Breast epithelium (tissue), 4 donors: Measurements from ENCODE around the gene RUVBL2. TPM values are rescaled to one million over a fixed set of nuclear protein-coding genes. Genes with fewer than 3 reads are reported as not detected.

ENCODE experiments used
- DNase-seq, 2 donors: peaks; one replicate each; pipeline ENCODE4 v3.0.0-alpha.2; 2019; ENCODE audit warnings: low spot score in 2 of 2
- H3K27ac ChIP-seq, 2 donors: fragments of 200-600 bp; sonication (generic) in 1 of 2; one replicate each; pipeline ENCODE4 v1.5.1; 2016 to 2019; ENCODE audit warnings: mild to moderate bottlenecking in 1 of 2
- H3K27me3 ChIP-seq, 2 donors: fragments of 200-600 bp; sonication (generic) in 1 of 2; one replicate each; pipeline versions ENCODE4 v1.5.1 to v1.6.0; 2017 to 2019; ENCODE audit warnings: control low read depth in 1 of 2, mild to moderate bottlenecking in 1 of 2
- H3K36me3 ChIP-seq: fragments of 200-600 bp; one replicate; pipeline ENCODE4 v1.5.1; 2019
- H3K4me1 ChIP-seq, 2 donors: fragments of 200-600 bp; sonication (generic); one replicate each; pipeline ENCODE4 v1.5.1; 2016 to 2019; ENCODE audit warnings: control low read depth in 1 of 2
- H3K4me3 ChIP-seq, 3 donors: fragments of 200-600 bp; sonication (generic); 1 replicate in 2 of 3; 2 replicates in 1 of 3; pipeline ENCODE4 v1.5.1; 2016 to 2019; ENCODE audit warnings: mild to moderate bottlenecking in 3 of 3, moderate library complexity in 2 of 3
- H3K9me3 ChIP-seq, 2 donors: fragments of 200-600 bp; sonication (generic) in 1 of 2; one replicate each; pipeline ENCODE4 v1.5.1; 2016 to 2019; ENCODE audit warnings: control low read depth in 1 of 2
- CTCF ChIP-seq, 3 donors: fragments of 450-650 bp; IDR thresholded peaks; one replicate each; pipeline ENCODE4 v1.5.1; 2016 to 2017; ENCODE audit warnings: antibody characterized with exemption in 3 of 3, mild to moderate bottlenecking in 3 of 3, moderate library complexity in 3 of 3
- POLR2A ChIP-seq: fragments of 450-650 bp; IDR thresholded peaks from one replicate; pipeline ENCODE4 v1.6.1; 2016; ENCODE audit warnings: antibody characterized with exemption, mild to moderate bottlenecking, moderate library complexity
- POLR2AphosphoS5 ChIP-seq, 3 donors: sonication (generic); formaldehyde crosslinking; IDR thresholded peaks; one replicate each; pipeline ENCODE4 v1.6.1; 2017; ENCODE audit warnings: antibody characterized with exemption in 3 of 3
- intact Hi-C: fragments of 100-400 bp; cut with DNase I; formaldehyde crosslinking; loops from one replicate; pipeline ENCODE4 v1.15.1; 2023; ENCODE audit warnings: low total_unique reads
- total RNA-seq, 3 donors: library from RNA; depleted of rRNA; stranded (reverse); fragments of >200 nt; gene quantifications; one replicate each; pipeline ENCODE4 v1.1.0, GENCODE V29; 2016

Gene RUVBL2
- total RNA-seq, 3 donors from 2014 or later: 74.1 to 104 (median 84.0) TPM

DNA sequence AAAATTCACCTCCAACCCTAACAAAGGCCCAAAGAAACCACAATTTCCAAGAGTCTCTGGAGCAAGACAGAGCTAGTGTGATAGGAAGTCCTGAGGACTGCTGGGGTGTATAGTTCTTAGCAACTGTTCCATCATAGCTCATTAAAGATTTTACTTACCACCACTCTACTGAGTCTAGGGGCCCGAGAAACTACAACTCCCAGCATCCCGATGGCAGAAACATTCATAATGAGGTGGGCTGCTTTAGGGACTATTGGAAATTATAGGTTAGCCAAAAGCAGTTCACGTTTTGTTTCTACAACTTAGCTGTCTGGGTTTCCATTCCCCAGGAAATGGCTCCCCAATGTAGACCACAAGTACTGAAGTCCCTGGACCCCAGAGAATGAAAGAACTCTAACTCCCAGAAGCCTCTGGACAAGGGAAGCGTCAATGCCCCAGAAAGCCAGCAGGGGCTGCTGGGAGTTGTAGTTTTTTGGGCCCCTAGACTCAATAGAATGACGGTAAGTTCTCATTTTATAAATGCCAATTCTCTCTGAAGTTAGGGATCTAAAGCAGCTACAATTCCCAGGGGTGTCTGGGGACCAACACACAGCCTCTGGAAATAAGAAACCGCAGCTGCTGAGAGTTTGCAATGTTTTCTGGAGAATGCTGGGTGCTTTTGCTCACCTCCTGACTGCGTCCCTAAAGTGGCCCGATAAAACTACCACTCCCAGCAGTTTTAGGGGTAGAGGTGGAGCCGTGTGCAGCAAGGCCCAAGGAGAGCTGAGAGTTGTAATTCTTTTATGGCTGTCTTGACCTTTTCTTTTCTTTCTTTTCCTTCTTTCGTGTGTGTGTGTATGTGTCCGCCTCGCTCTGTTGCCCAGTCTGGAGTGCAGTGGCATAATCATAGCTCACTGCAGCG is 17.5 kb upstream of the RUVBL2 start:
- Histone ChIP-seq H3K4me1 (no peaks in the 10 kb centered on the region), H3K27ac (no peak overlapping the region), H3K4me3 (no peak overlapping the region), H3K9me3 (no peaks in the 10 kb centered on the region), H3K27me3 (no peaks in the 10 kb centered on the region), H3K36me3 (no peaks in the 10 kb centered on the region)
- intact Hi-C loops: no loop called here
- no peak for TF ChIP-seq POLR2A
- no peak for TF ChIP-seq POLR2AphosphoS5 (IDR thresholded peaks at IDR 0.05)
- no peak for TF ChIP-seq CTCF (IDR thresholded peaks at IDR 0.05)
- no peak for DNase-seq

DNA sequence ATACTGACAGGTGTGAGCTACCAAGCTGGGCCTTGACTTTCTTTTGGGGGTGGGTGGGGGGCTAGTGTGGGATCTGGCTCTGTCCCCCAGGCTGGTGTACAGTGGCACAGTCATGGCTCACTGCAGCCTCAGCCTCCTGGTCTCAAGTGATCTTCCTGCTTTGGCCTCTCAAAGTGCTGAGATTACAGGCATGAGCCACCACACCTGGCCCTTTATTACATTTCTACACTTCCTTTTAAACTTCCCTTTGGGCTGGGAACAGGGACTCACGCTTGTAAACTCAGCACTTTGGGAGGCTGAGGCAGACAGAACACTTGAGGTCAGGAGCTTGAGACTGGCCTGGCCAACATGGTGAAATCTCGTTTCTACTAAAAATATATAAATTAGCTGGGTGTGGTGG is 16.6 kb upstream of the RUVBL2 start:
- H3K27me3 ChIP-seq: no peaks in the 10 kb centered on the region
- no peak for DNase-seq
- TF ChIP-seq POLR2AphosphoS5 (IDR thresholded peaks at IDR 0.05): no peak
- TF ChIP-seq CTCF (IDR thresholded peaks at IDR 0.05): no peak
- no peak for TF ChIP-seq POLR2A
- no peaks in the 10 kb centered on the region for H3K4me1 ChIP-seq
- H3K4me3 ChIP-seq: no peak overlapping the region
- intact Hi-C loops: no loop called here
- H3K27ac ChIP-seq: no peak overlapping the region
- H3K9me3 ChIP-seq: no peaks in the 10 kb centered on the region
- no peaks in the 10 kb centered on the region for H3K36me3 ChIP-seq

- DNase-seq: no peak
- intact Hi-C loops: no loop called here
- H3K36me3 ChIP-seq: no peaks in the 10 kb centered on the region
- no peak overlapping the region for H3K4me3 ChIP-seq
- no peak overlapping the region for H3K27ac ChIP-seq
- TF ChIP-seq POLR2AphosphoS5 (IDR thresholded peaks at IDR 0.05) (no peak), POLR2A (no peak), CTCF (IDR thresholded peaks at IDR 0.05) (no peak)
- H3K9me3 ChIP-seq: no peaks in the 10 kb centered on the region
- no peaks in the 10 kb centered on the region for H3K27me3 ChIP-seq
- no peaks in the 10 kb centered on the region for H3K4me1 ChIP-seq
Observed at GRCh38 chr19:48982280-48982679, 11.4 kb upstream of the RUVBL2 start.

DNA sequence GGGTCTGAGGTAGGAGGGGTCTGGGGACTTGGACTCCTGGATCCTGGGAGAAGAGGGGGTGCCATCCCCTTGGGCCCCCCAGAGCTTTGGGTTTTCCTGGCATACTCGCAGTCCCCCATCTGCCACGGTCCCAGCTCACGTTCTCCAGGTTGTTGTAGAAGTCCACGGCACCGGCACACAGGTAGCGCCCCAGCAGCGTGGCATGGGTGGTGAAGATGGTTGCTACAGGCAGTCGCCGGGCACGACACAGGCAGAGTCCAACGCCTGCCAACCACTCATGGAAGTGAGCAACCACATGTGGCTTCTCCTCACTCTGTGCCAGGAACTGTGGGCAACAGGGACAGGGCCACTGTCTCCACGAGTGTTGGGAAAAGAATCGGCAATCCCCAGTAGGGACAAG is 8.0 kb upstream of the RUVBL2 start:
- no peak for TF ChIP-seq POLR2AphosphoS5 (IDR thresholded peaks at IDR 0.05)
- no peak for TF ChIP-seq POLR2A

DNA sequence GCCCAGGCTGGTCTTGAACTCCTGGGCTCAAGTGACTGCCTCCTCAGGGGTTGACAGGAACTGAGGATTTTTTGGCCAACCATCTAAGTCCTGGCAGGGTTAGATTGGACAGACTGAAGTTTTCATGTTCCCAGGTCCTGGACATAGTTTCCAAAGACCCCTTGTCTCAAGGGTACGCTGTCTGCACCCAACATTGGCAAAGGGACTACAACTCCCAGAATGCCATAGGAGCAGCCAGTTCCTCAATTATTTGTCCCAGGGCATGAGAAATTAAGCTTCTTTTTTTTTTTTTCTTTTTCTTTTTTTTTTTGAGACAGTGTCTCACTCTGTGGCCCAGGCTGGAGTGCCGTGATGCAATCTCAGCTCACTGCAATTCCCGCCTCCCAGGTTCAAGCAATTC is 7.5 kb upstream of the RUVBL2 start:
- intact Hi-C loops: no loop called here
- DNase-seq: no peak
- Histone ChIP-seq H3K27ac (no peak overlapping the region), H3K4me1 (peaks cover 3 to 8% of the 10 kb centered on the region in 2 donors), H3K4me3 (no peak overlapping the region), H3K9me3 (no peaks in the 10 kb centered on the region), H3K27me3 (no peaks in the 10 kb centered on the region), H3K36me3 (no peaks in the 10 kb centered on the region)
- TF ChIP-seq POLR2A (no peak), CTCF (IDR thresholded peaks at IDR 0.05) (no peak), POLR2AphosphoS5 (IDR thresholded peaks at IDR 0.05) (no peak)

More for the DNA sequence above, 8.0 kb upstream of the RUVBL2 start:
- H3K4me3 ChIP-seq: no peak overlapping the region
- no peak for DNase-seq
- H3K27ac ChIP-seq: no peak overlapping the region
- H3K27me3 ChIP-seq: no peaks in the 10 kb centered on the region
- H3K4me1 ChIP-seq: peaks cover 0 to 3% of the 10 kb centered on the region in 2 donors
- no peaks in the 10 kb centered on the region for H3K36me3 ChIP-seq
- no peaks in the 10 kb centered on the region for H3K9me3 ChIP-seq
- intact Hi-C loops: no loop called here
